Stomach (tissue), 9 donors: ENCODE data around the gene ULK4. TPM values are rescaled to one million over a fixed set of nuclear protein-coding genes. Genes with fewer than 3 reads are reported as not detected.

Experiments
- DNase-seq, 2 donors: peaks; one replicate each; pipeline versions ENCODE4 v3.0.0 to v3.0.0-alpha.2; 2013 to 2019
- H3K27ac ChIP-seq, 5 donors: fragments of 200-600 bp in 4 of 5; sonication (generic) in 4 of 5; one replicate each; pipeline ENCODE4 v1.5.1; 2013 to 2019; ENCODE audit warnings: mild to moderate bottlenecking in 1 of 5, moderate library complexity in 1 of 5
- H3K27me3 ChIP-seq, 3 donors: fragments of 200-600 bp; sonication (generic); one replicate each; pipeline ENCODE4 v1.5.1; 2017 to 2019; ENCODE audit warnings: mixed run types in 1 of 3
- H3K36me3 ChIP-seq, 4 donors: fragments of 200-600 bp; sonication (generic); 1 replicate in 3 of 4; 2 replicates in 1 of 4; pipeline ENCODE4 v1.5.1; 2016 to 2019
- H3K4me1 ChIP-seq, 4 donors: fragments of 200-600 bp; sonication (generic); one replicate each; pipeline ENCODE4 v1.5.1; 2016 to 2019
- H3K4me3 ChIP-seq, 4 donors: fragments of 200-600 bp; sonication (generic) in 3 of 4; one replicate each; pipeline ENCODE4 v1.5.1; 2016 to 2019; ENCODE audit warnings: mild to moderate bottlenecking in 1 of 4
- H3K9me3 ChIP-seq, 4 donors: fragments of 200-600 bp; sonication (generic); one replicate each; pipeline ENCODE4 v1.5.1; 2016 to 2019
- CTCF ChIP-seq, 7 experiments: fragments of 450-650 bp in 4 of 7; fragments of 200-600 bp in 3 of 7; sonication (generic) in 3 of 7; IDR thresholded peaks; one replicate each; pipeline ENCODE4 v1.5.1; 2016 to 2019; ENCODE audit warnings: antibody characterized with exemption in 7 of 7, control low read depth in 2 of 7, mild to moderate bottlenecking in 1 of 7
- EP300 ChIP-seq: sonication (generic); formaldehyde crosslinking; IDR thresholded peaks from one replicate; pipeline ENCODE4 v1.6.1; 2017; ENCODE audit warnings: antibody characterized with exemption
- POLR2A ChIP-seq, 4 donors: fragments of 450-650 bp; IDR thresholded peaks; one replicate each; pipeline ENCODE4 v1.6.1; 2016; ENCODE audit warnings: antibody characterized with exemption in 4 of 4, control low read depth in 2 of 4, mild to moderate bottlenecking in 1 of 4, moderate library complexity in 1 of 4
- POLR2AphosphoS5 ChIP-seq, 3 donors: sonication (generic); formaldehyde crosslinking; IDR thresholded peaks; one replicate each; pipeline ENCODE4 v1.6.1; 2016; ENCODE audit warnings: antibody characterized with exemption in 3 of 3
- WGBS, 5 donors: extraction: QIAGEN DNeasy Blood & Tissue Kit in 3 of 5; methylation state at CpG; one replicate each; pipeline versions ENCODE4 v1.1.5 to v1.1.7; 2013 to 2018; 5-methylcytosine and 5-hydroxymethylcytosine counted together
- intact Hi-C: fragments of 100-400 bp; cut with DNase I; formaldehyde crosslinking; loops from one replicate; pipeline ENCODE4 v1.15.1; 2023; ENCODE audit warnings: low total_unique reads
- polyA plus RNA-seq, 3 donors: library from polyadenylated mRNA; stranded (reverse); fragments of 200-250 nt; gene quantifications; one replicate each; pipeline ENCODE4 v1.2.3, GENCODE V29; 2013
- total RNA-seq, 5 donors: library from RNA; depleted of rRNA; stranded (reverse); fragments of >200 nt; gene quantifications; one replicate each; pipeline versions ENCODE4 v1.1.0 to v1.2.3, GENCODE V29; 2014 to 2016
- donor health status: healthy with polysubstance abuse.
- donor health status: Bipolar disorder and iron deficiency.
- donor health status: healthy.

The ULK4 gene
- total and polyA plus RNA-seq, 8 donors = 1.6 to 150 (median 7.4) TPM

GRCh38 chr3:41991437-41991836, 29.5 kb upstream of the ULK4 start:
- no peak for TF ChIP-seq POLR2A (IDR thresholded peaks at IDR 0.05)
- no peak for TF ChIP-seq CTCF (IDR thresholded peaks at IDR 0.05)
- no peak for TF ChIP-seq EP300
- TF ChIP-seq POLR2AphosphoS5 (IDR thresholded peaks at IDR 0.05) = no peak
- Histone ChIP-seq H3K4me1 (no peaks in the 10 kb centered on the region), H3K9me3 (no peaks in the 10 kb centered on the region), H3K27me3 (no peaks in the 10 kb centered on the region), H3K4me3 (no peak overlapping the region), H3K27ac (no peak overlapping the region), H3K36me3 (no peaks in the 10 kb centered on the region)
- 39 to 61% (median 42%) methylated on average over 3 of the region's 3 CpGs for WGBS, 5 donors
- intact Hi-C loops = no loop called here
- DNase-seq = no peak

GRCh38 chr3:41989518-41989917, 27.6 kb upstream of the ULK4 start:
- DNase-seq = no peak
- TF ChIP-seq POLR2AphosphoS5 (IDR thresholded peaks at IDR 0.05) (no peak), POLR2A (IDR thresholded peaks at IDR 0.05) (no peak), CTCF (IDR thresholded peaks at IDR 0.05) (no peak), EP300 (no peak)
- Histone ChIP-seq H3K4me1 (no peaks in the 10 kb centered on the region), H3K4me3 (no peak overlapping the region), H3K36me3 (no peaks in the 10 kb centered on the region), H3K9me3 (no peaks in the 10 kb centered on the region), H3K27ac (no peak overlapping the region), H3K27me3 (no peaks in the 10 kb centered on the region)
- WGBS, 5 donors = 92 to 99% (median 97%) methylated on average over 3 of the region's 3 CpGs
- intact Hi-C loops = no loop called here

- H3K27ac ChIP-seq = no peak overlapping the region
- no peaks in the 10 kb centered on the region for H3K9me3 ChIP-seq
- intact Hi-C loops = no loop called here
- DNase-seq = no peak
- TF ChIP-seq POLR2AphosphoS5 (IDR thresholded peaks at IDR 0.05) (no peak), CTCF (IDR thresholded peaks at IDR 0.05) (no peak), POLR2A (IDR thresholded peaks at IDR 0.05) (no peak), EP300 (no peak)
- H3K36me3 ChIP-seq = no peaks in the 10 kb centered on the region
- no peak overlapping the region for H3K4me3 ChIP-seq
- no peaks in the 10 kb centered on the region for H3K27me3 ChIP-seq
- 80 to 92% (median 88%) methylated on average over 5 of the region's 5 CpGs for WGBS, 5 donors
- no peaks in the 10 kb centered on the region for H3K4me1 ChIP-seq
These were observed 25.7 kb upstream of the ULK4 start for GRCh38 chr3:41987627-41988026.

- H3K36me3 ChIP-seq = no peaks in the 10 kb centered on the region
- no peak overlapping the region for H3K4me3 ChIP-seq
- H3K27me3 ChIP-seq = no peaks in the 10 kb centered on the region
- no peak overlapping the region for H3K27ac ChIP-seq
- no peaks in the 10 kb centered on the region for H3K4me1 ChIP-seq
- intact Hi-C loops = no loop called here
- no peak for DNase-seq
- TF ChIP-seq POLR2AphosphoS5 (IDR thresholded peaks at IDR 0.05) (no peak), EP300 (no peak), POLR2A (IDR thresholded peaks at IDR 0.05) (no peak), CTCF (IDR thresholded peaks at IDR 0.05) (no peak)
- H3K9me3 ChIP-seq = no peaks in the 10 kb centered on the region
- 45 to 72% (median 69%) methylated on average over 2 of the region's 2 CpGs for WGBS, 5 donors
These were observed 24.7 kb upstream of the ULK4 start for GRCh38 chr3:41986561-41986960.
